Activated T-helper 2 cell treated with anti-CD3 and anti-CD28 coated beads, Interferon-gamma antibody, Interleukin-2, Interleukin-4, amounts not matched to agents 10 μg/mL and 5 μg/mL and 100 μg/mL, durations not matched to agents 14 hours and 24 hours and 36 hours (primary cell): ENCODE results near the gene OCIAD2. TPM values are rescaled to one million over a fixed set of nuclear protein-coding genes. Genes with fewer than 3 reads are reported as not detected.

Experiments used
- DNase-seq: peaks from one replicate; pipeline ENCODE4 v3.0.0; 2021; ENCODE audit warnings: low spot score
- H3K27ac Mint-ChIP-seq: one replicate; pipeline ENCODE4 v1.8.0; 2021; ENCODE audit warnings: mixed read lengths
- H3K27me3 Mint-ChIP-seq: one replicate; pipeline ENCODE4 v1.8.0; 2021; ENCODE audit warnings: low read depth, mixed read lengths
- H3K36me3 Mint-ChIP-seq: one replicate; pipeline ENCODE4 v1.8.0; 2021; ENCODE audit warnings: low read depth, mixed read lengths
- H3K4me1 Mint-ChIP-seq: one replicate; pipeline ENCODE4 v1.8.0; 2021; ENCODE audit warnings: low read depth, mixed read lengths
- H3K4me3 Mint-ChIP-seq: one replicate; pipeline ENCODE4 v1.8.0; 2021; ENCODE audit warnings: low read depth, mild to moderate bottlenecking, moderate library complexity, mixed read lengths
- H3K9me3 Mint-ChIP-seq: one replicate; pipeline ENCODE4 v1.8.0; 2021; ENCODE audit warnings: mixed read lengths
- intact Hi-C: fragments of 100-400 bp; cut with micrococcal nuclease; formaldehyde crosslinking; loops from one replicate; pipeline ENCODE4 v1.15.1; 2023
- total RNA-seq: library from RNA; stranded (reverse); gene quantifications from 2 replicates; pipeline ENCODE4 v1.2.3, GENCODE V29; 2022

OCIAD2 gene, protein sequence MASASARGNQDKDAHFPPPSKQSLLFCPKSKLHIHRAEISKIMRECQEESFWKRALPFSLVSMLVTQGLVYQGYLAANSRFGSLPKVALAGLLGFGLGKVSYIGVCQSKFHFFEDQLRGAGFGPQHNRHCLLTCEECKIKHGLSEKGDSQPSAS
- 53.5 and 63.0 TPM in 2 replicates for total RNA-seq

DNA sequence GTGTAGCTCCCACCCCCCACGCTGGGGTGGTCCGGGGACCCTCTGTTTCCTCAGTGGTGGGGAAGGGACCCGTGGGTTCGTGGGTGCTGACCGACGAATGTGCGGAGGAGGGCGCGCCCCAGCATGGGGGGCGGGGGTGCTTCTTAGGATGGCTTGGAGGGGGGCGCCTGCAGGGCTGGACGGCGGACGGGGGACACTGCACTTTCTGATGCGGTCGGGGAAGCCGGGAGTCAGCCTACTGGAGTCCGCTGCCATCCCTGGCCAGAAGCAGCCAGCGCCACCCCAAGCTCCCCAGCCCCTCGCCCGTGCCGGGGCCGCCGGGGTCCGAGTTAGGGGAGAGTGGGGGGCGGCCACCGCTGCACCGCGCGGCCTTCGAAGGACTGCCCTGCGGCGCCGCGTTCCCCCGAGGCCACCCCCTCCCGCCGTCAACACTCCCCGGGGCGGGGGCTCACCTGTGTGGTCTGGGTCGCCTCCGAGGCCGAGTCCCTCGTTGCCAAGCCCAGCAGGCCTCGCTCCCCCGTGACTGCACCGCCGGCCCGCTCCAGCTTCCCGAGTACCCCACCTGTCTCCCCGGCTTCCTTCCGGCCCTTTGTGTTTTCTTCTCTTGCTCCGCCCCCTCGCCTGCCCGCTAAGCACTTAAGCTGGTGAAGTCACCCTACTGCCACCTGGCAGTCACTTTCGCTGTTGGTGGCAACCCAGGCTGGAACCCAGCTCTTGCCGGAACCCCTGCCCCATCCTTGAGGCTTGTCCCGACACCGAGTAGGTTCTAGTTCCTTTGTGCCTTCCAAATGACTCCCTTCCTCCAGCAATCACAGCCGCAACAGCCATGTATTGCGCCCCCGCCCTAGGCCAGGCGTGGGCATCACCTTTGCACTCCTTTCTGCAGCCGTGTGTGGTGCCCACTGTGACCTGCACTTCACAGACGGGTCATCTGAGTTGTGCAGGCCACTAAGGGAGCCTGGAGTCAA, at the start of gene OCIAD2:
OCIAD2 (minus strand) TSS at position 569 of the 968 bp plus-strand sequence. CDS start 2,225 bp downstream, outside the sequence.
- Mint-ChIP-seq H3K4me1 (peaks cover 26% of the 10 kb centered on the region), H3K27me3 (no peaks in the 10 kb centered on the region), H3K27ac (peak within 1 kb of the TSS; percentile 81), H3K4me3 (peak within 1 kb of the TSS; percentile 89), H3K36me3 (peaks cover 24% of the 10 kb centered on the region), H3K9me3 (no peaks in the 10 kb centered on the region)
- intact Hi-C loops: loop anchor here (1.0 to 5.0 kb wide), 3 partner anchors 76 to 328 kb away; no protein-coding TSS in a partner anchor
- DNase-seq: peak; percentile 71

DNA sequence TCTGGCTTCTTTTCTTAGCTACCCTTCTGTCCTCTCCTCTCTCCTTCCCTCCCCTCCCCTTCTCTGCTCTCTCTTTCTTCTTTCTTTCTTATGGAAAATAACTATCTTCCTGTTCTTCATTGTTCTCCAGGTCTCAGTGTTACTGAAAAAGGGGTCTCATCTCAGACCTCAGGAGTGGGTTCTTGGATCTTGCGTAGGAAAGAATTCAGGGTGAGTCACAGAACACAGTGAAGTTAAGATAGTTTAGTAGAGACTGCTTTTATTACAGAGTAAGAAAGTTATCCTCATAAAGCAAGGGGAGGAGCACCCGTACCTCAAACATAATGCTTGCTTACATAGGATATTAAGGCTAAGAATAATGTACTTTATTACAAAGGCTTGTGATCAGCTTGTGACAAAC, 47.7 kb upstream of the OCIAD2 start:
- Mint-ChIP-seq H3K4me1 (no peaks in the 10 kb centered on the region), H3K9me3 (no peaks in the 10 kb centered on the region), H3K36me3 (no peaks in the 10 kb centered on the region)

DNA sequence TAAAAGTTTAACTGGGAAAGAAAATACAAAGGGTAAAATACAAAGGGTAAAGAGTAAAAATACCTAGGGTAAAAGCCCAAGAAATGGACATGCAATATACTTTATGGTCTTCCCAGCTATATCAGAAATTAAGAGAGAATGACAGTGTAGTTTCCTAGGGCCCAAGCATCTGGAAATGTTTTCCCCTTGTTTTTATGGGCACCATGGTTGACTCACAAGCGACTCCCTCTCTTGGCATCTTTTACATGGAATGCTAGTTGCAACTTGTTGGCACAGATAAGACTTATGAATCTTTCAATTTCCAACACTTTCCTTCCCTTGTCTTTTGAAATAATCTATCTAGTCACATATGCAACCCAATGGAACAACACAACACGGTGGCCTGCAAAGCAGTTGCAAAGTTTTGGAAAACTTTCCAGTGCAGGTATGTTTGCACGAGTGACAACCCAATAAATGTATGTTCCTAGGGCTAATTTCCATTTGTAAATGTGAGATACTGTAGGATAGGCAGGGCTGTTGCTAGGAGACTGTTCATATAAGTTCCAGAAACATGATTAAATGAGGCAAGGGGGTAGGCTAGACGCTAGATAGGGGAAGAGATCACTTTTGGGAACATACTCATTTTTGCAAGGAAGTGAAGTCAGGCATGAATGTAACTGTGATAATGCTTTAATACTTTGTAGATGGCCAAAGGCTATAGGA, 43.1 kb upstream of the OCIAD2 start:
- peaks cover 3% of the 10 kb centered on the region for H3K27me3 Mint-ChIP-seq

More for the DNA sequence above, 47.7 kb upstream of the OCIAD2 start:
- H3K4me3 Mint-ChIP-seq: no peak overlapping the region
- DNase-seq: no peak
- intact Hi-C loops: no loop called here
- no peak overlapping the region for H3K27ac Mint-ChIP-seq
- H3K27me3 Mint-ChIP-seq: peaks cover 17% of the 10 kb centered on the region

DNA sequence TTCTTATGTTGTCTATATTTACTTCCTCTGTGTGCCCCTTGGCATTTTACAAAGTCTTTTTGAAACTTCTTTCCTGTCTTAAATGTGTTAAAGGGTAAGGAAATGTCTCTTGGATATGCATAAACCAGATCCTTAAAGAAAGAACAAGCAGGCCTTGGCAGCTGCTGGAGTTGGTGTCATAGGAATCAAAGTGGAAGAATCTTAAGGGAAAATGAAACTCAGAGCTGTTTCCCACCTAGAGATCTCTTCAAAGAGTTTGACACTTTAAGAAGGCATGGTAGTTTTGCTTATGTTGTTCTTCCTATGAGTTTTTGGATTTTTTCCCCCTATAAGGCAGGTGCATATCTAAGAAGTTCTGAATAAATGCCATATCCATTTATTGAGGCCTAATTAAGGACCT, 42.5 kb upstream of the OCIAD2 start:
- Mint-ChIP-seq H3K36me3 (no peaks in the 10 kb centered on the region), H3K9me3 (no peaks in the 10 kb centered on the region), H3K27ac (no peak overlapping the region), H3K4me3 (no peak overlapping the region), H3K27me3 (peaks cover 3% of the 10 kb centered on the region), H3K4me1 (peaks cover 4% of the 10 kb centered on the region)
- no peak for DNase-seq
- intact Hi-C loops: no loop called here

More for the DNA sequence above, 43.1 kb upstream of the OCIAD2 start:
- DNase-seq: no peak
- no peaks in the 10 kb centered on the region for H3K36me3 Mint-ChIP-seq
- no peak overlapping the region for H3K4me3 Mint-ChIP-seq
- H3K27ac Mint-ChIP-seq: no peak overlapping the region
- intact Hi-C loops: no loop called here
- H3K9me3 Mint-ChIP-seq: no peaks in the 10 kb centered on the region
- H3K4me1 Mint-ChIP-seq: no peaks in the 10 kb centered on the region

DNA sequence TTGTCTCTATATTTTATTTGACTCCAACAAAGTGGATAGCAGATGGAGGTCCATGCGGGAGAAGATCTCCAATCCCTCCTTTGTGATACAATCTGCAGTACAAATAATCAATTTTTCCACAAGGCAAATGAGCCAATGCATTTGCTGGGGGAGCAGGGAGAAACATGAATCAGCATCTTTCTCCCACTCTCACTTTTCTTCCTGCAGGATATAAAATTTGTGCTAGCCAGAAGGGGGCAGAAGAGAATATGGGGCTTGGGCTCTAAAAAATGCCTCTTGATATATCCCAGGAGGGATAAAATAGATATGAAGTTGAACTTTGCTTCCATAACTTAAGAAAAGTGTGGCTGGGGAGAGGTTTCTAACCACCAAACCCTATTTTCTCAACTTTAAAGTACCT, 41.2 kb upstream of the OCIAD2 start:
- Mint-ChIP-seq H3K4me1 (peaks cover 4% of the 10 kb centered on the region), H3K9me3 (no peaks in the 10 kb centered on the region), H3K27me3 (peaks cover 3% of the 10 kb centered on the region), H3K27ac (no peak overlapping the region), H3K4me3 (no peak overlapping the region), H3K36me3 (no peaks in the 10 kb centered on the region)
- no peak for DNase-seq
- intact Hi-C loops: no loop called here

DNA sequence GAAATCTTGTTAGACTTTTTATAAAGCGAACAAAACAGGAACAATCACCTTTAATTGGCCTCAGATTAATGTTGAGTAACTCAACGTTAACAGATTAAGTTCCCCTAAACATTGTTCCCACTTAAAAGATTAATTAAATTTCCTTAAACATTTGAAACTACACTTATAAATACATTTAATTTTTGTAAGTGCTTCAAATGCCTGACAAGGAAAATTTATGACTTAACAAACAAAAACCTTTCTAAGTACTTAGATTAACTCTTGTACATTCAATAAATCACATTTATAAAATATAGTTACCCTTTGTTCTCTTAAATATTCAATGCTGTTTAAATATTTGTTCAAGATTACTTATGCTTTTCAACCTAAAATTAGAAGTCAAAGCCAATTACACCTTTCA, 39.4 kb upstream of the OCIAD2 start:
- no peak for DNase-seq
- no peak overlapping the region for H3K4me3 Mint-ChIP-seq
- H3K9me3 Mint-ChIP-seq: no peaks in the 10 kb centered on the region
- H3K36me3 Mint-ChIP-seq: no peaks in the 10 kb centered on the region
- peaks cover 4% of the 10 kb centered on the region for H3K4me1 Mint-ChIP-seq
- intact Hi-C loops: no loop called here
- H3K27ac Mint-ChIP-seq: no peak overlapping the region
- H3K27me3 Mint-ChIP-seq: peaks cover 11% of the 10 kb centered on the region

DNA sequence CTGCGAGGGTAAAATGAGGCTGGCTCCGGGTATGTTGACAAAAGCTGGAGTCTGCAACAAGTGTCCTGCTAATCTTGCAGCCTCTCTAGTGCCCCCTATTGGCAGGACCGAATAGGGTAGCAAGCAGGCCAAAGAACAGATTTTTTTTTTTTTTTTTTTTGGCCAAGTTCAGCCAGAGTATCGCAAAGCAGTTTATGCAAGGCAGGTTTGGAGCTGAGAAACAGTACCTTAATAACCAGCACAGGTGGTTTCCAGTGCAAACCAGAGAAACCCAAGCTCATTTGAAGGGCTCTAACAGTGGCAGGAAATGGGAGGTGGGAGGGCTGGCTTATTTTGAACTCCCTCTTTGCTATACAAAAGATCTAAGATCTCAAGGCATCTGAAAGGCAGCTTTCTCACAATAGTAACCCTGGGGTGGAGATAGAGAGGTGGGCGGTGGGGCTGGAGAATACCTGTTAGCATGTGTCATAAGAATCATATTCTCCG, 38.2 kb upstream of the OCIAD2 start:
- no peaks in the 10 kb centered on the region for H3K9me3 Mint-ChIP-seq
- peak; percentile 24 for DNase-seq
- no peak overlapping the region for H3K27ac Mint-ChIP-seq
- intact Hi-C loops: no loop called here
- peaks cover 4% of the 10 kb centered on the region for H3K4me1 Mint-ChIP-seq
- H3K4me3 Mint-ChIP-seq: no peak overlapping the region
- H3K36me3 Mint-ChIP-seq: no peaks in the 10 kb centered on the region
- peaks cover 10% of the 10 kb centered on the region for H3K27me3 Mint-ChIP-seq

DNA sequence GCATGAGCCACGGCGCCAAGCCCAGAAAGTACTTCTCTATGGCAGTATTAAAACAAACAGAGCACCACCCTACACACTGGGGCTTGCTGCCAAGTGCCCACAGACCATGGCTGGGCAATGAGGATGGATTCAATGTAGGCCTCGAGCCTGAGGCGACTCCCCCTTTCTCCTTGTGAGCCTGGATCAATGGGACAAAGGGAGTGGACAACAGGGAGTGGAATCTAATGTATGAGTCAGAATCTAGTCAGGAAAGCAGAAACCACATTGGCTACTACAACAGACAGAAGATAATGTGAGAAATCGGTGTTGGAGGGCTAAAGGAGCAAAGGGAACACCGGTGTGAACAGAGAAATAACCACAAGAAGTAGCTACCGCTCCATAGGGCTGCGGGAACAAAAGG, 37.7 kb upstream of the OCIAD2 start:
- no peak for DNase-seq
- Mint-ChIP-seq H3K9me3 (no peaks in the 10 kb centered on the region), H3K27me3 (peaks cover 10% of the 10 kb centered on the region), H3K4me3 (no peak overlapping the region), H3K27ac (no peak overlapping the region), H3K4me1 (peaks cover 4% of the 10 kb centered on the region), H3K36me3 (no peaks in the 10 kb centered on the region)
- intact Hi-C loops: no loop called here

DNA sequence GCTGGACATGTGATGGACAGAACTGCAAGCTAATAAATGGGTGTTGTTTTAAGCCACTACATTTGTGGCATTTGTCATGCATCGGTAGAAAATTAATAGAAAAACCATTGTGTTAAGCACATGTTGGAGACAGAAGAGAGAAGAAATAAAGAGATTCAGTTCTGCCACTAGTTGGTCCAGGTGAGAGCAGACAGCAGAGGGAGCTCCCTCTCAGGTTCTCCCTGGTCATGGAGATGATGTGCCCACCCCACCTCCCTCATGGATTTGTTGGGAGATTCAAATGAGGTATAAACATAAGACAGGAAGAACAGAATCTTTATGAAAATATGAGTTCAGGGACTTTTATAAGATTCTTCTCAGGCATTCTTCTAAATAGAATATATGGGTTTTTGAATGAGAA, 36.8 kb upstream of the OCIAD2 start:
- H3K9me3 Mint-ChIP-seq: no peaks in the 10 kb centered on the region
- no peak for DNase-seq
- H3K27me3 Mint-ChIP-seq: peaks cover 10% of the 10 kb centered on the region
- H3K27ac Mint-ChIP-seq: no peak overlapping the region
- H3K4me1 Mint-ChIP-seq: peaks cover 4% of the 10 kb centered on the region
- intact Hi-C loops: no loop called here
- no peaks in the 10 kb centered on the region for H3K36me3 Mint-ChIP-seq
- H3K4me3 Mint-ChIP-seq: no peak overlapping the region

DNA sequence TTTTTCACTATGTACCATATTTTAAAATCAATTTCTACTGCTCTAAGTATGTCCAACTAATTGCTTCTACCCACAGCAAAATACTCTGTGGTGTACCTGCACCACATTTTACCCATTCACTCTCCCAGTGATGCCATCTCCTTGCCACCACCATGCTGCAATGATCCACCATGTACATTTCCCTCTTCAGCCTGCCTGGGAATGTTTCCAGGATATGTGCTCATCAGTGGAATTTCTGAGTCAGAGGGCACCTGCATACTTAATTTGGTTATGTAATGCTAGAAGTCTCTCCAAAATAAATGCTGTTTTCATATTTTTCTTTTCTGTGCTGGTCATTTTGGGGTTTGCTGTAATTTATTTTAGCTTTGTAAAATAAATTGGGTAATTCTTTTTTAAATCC, 33.2 kb upstream of the OCIAD2 start:
- Mint-ChIP-seq H3K4me3 (no peak overlapping the region), H3K36me3 (no peaks in the 10 kb centered on the region), H3K9me3 (peaks cover 4% of the 10 kb centered on the region), H3K27me3 (peaks cover 10% of the 10 kb centered on the region), H3K4me1 (peaks cover 4% of the 10 kb centered on the region), H3K27ac (no peak overlapping the region)
- DNase-seq: no peak
- intact Hi-C loops: no loop called here

DNA sequence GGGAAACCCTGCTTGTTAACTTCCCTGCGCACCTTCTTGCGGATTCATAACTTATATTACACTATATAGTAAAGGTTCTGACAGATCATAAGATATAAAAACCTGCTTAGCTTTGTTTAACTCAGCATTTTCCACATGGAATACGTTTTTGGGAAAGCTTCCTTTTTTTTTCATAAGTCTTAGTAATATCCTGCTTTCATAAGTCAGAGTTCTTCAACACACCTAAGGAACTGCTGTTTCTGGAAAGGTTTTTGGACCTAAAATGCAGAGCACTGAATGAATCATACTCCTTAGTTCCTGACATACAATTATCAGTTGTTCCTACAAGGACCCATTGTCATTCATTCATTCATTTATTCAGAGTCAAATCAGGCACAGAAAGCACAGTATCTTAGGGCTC, 32.3 kb upstream of the OCIAD2 start:
- intact Hi-C loops: no loop called here
- Mint-ChIP-seq H3K27ac (no peak overlapping the region), H3K27me3 (peaks cover 10% of the 10 kb centered on the region), H3K4me1 (no peaks in the 10 kb centered on the region), H3K9me3 (peaks cover 4% of the 10 kb centered on the region), H3K4me3 (no peak overlapping the region), H3K36me3 (no peaks in the 10 kb centered on the region)
- DNase-seq: no peak

DNA sequence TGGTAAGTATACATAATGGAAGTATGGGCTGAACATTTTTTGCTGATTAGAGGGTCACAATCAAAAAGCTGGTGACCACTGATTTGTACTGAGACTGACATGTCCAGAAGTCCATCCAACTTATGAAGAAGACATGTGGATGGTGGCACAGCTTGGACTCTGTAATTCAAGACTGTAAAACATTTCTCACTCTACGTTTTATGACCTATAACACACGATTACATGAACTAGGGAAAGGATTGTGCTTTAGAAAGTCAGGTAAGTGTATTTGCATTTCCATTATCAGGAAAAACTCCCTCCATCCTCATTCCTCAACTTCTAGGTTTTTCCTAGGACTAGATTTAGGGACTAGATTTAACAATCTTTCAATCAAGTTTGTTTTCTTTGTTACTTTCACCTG, 30.5 kb upstream of the OCIAD2 start:
- no peak for DNase-seq
- H3K9me3 Mint-ChIP-seq: peaks cover 4% of the 10 kb centered on the region
- intact Hi-C loops: no loop called here
- H3K36me3 Mint-ChIP-seq: no peaks in the 10 kb centered on the region
- no peak overlapping the region for H3K4me3 Mint-ChIP-seq
- no peaks in the 10 kb centered on the region for H3K4me1 Mint-ChIP-seq
- H3K27me3 Mint-ChIP-seq: peaks cover 10% of the 10 kb centered on the region
- H3K27ac Mint-ChIP-seq: no peak overlapping the region
